Measurements from ENCODE around the gene SYT9. TPM values are rescaled to one million over a fixed set of nuclear protein-coding genes. Genes with fewer than 3 reads are reported as not detected.
A peak's percentile ranks its signal among the peaks of the same experiment; 100 is the strongest.

SYT9 gene
- total RNA-seq, 4 donors from 2014 or later = 0.13 to 0.47 (median 0.15) TPM; not detected in 1

- Histone ChIP-seq H3K4me3 (no peak overlapping the region), H3K27ac (peak overlapping the region in 1 of 4 donors; percentile 8), H3K36me3 (peaks cover 0 to 9% of the 10 kb centered on the region in 2 donors), H3K9me3 (no peaks in the 10 kb centered on the region), H3K27me3 (no peaks in the 10 kb centered on the region), H3K4me1 (peaks cover 0 to 7% (median 0%) of the 10 kb centered on the region in 3 donors)
- WGBS, 2 donors (ENCODE audit: low coverage in 1 of 2) = 44 to 90% methylated on average over 1 of the region's 1 CpG
- TF ChIP-seq EP300 (IDR thresholded peaks at IDR 0.05) (no peak), POLR2A (IDR thresholded peaks at IDR 0.05) (no peak), CTCF (IDR thresholded peaks at IDR 0.05) (no peak), POLR2AphosphoS5 (IDR thresholded peaks at IDR 0.05) (no peak)
- ATAC-seq = peak; percentile 53
Observed at GRCh38 chr11:7490535-7490934, 238.8 kb downstream of the SYT9 start.

DNA sequence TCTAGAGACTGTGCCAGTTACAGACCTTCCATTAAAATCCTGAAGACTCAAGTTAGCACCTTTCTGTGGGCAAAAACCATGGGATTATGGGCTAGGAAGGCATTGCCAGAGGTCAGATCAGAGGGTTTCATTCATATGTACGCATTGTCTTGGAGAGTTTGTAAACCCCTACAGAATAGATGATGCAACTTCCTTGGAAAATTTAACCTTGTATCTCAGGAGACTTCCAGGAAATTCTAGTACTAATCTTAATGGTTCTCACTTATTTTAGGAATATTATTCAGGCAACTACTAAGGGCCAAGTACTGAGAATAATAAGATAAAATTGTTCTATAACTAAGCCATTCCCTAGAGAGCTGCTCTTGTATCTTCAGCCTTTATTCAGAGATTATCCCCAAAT lies 240.5 kb downstream of the SYT9 start:
- Histone ChIP-seq H3K4me1 (peaks cover 0 to 7% (median 0%) of the 10 kb centered on the region in 3 donors), H3K36me3 (peaks cover 0 to 9% of the 10 kb centered on the region in 2 donors), H3K27ac (no peak overlapping the region), H3K27me3 (no peaks in the 10 kb centered on the region), H3K4me3 (no peak overlapping the region), H3K9me3 (no peaks in the 10 kb centered on the region)
- 80% methylated on average over 1 of the region's 1 CpG; no CpG with 5 or more reads in 1 of the 2 donors for WGBS, 2 donors (ENCODE audit: low coverage in 1 of 2)
- TF ChIP-seq POLR2A (IDR thresholded peaks at IDR 0.05) (no peak), EP300 (IDR thresholded peaks at IDR 0.05) (no peak), POLR2AphosphoS5 (IDR thresholded peaks at IDR 0.05) (no peak), CTCF (IDR thresholded peaks at IDR 0.05) (no peak)
- ATAC-seq = no peak

GRCh38 chr11:7493670-7494069 lies 242.0 kb downstream of the SYT9 start:
- H3K9me3 ChIP-seq = no peaks in the 10 kb centered on the region

DNA sequence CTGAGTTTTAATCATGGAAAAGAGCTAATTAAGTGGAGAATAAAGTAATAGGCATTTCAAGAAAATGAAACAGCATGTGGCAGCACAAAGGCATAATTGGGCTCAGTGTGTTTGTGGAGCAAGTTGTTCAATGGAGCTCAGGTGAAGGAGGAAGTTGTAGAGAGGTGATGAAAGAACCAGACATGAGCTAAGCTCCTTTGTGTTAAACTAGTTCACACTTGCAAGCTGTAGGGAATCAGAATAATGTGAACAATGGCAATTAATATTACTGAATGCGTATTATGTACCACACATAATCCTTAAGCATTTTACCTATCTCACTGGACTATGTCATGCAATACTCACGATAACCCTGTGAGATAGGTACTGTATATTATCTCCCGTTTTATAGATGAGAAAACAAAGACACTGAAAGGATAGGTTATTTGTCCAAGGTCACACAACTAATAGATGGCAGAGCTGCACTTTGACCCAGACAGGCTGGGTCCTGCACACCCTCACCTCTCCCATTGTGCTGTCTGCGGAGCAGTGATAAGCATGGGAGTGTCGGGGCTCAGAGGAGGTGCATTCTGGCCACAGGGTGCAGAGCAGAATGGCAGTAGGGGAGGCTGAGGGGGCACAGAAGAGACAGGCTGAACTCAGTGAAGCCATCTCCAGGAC lies 242.5 kb downstream of the SYT9 start:
- H3K27me3 ChIP-seq = no peaks in the 10 kb centered on the region
- peaks cover 0 to 7% (median 0%) of the 10 kb centered on the region in 3 donors for H3K4me1 ChIP-seq
- H3K27ac ChIP-seq = no peak overlapping the region
- H3K9me3 ChIP-seq = no peaks in the 10 kb centered on the region
- 85 to 87% methylated on average over 3 to 4 of the region's 5 CpGs for WGBS, 2 donors (ENCODE audit: low coverage in 1 of 2)
- TF ChIP-seq EP300 (IDR thresholded peaks at IDR 0.05) = no peak
- no peak for ATAC-seq
- no peaks in the 10 kb centered on the region for H3K36me3 ChIP-seq
- no peak overlapping the region for H3K4me3 ChIP-seq

More at GRCh38 chr11:7493670-7494069, 242.0 kb downstream of the SYT9 start:
- peaks cover 0 to 7% (median 0%) of the 10 kb centered on the region in 3 donors for H3K4me1 ChIP-seq
- no peak for TF ChIP-seq EP300 (IDR thresholded peaks at IDR 0.05)
- TF ChIP-seq POLR2AphosphoS5 (IDR thresholded peaks at IDR 0.05) = no peak
- no peak for TF ChIP-seq POLR2A (IDR thresholded peaks at IDR 0.05)
- no peak for TF ChIP-seq CTCF (IDR thresholded peaks at IDR 0.05)
- H3K27me3 ChIP-seq = no peaks in the 10 kb centered on the region
- 58 to 100% methylated on average over 1 to 2 of the region's 2 CpGs for WGBS, 2 donors (ENCODE audit: low coverage in 1 of 2)
- no peak overlapping the region for H3K27ac ChIP-seq
- H3K36me3 ChIP-seq = peaks cover 0 to 4% of the 10 kb centered on the region in 2 donors
- H3K4me3 ChIP-seq = no peak overlapping the region
- no peak for ATAC-seq

GRCh38 chr11:7495882-7496551 lies 244.3 kb downstream of the SYT9 start:
- H3K4me3 ChIP-seq = no peak overlapping the region
- TF ChIP-seq POLR2AphosphoS5 (IDR thresholded peaks at IDR 0.05) (no peak), CTCF (IDR thresholded peaks at IDR 0.05) (no peak), EP300 (IDR thresholded peaks at IDR 0.05) (no peak), POLR2A (IDR thresholded peaks at IDR 0.05) (no peak)
- H3K27me3 ChIP-seq = no peaks in the 10 kb centered on the region
- H3K4me1 ChIP-seq = no peaks in the 10 kb centered on the region
- H3K9me3 ChIP-seq = no peaks in the 10 kb centered on the region
- no peaks in the 10 kb centered on the region for H3K36me3 ChIP-seq
- ATAC-seq = peak; percentile 72
- WGBS, 2 donors (ENCODE audit: low coverage in 1 of 2) = 63 to 100% methylated on average over 1 to 2 of the region's 4 CpGs
- H3K27ac ChIP-seq = no peak overlapping the region
